Astrocyte (in vitro differentiated cells and primary cell): ENCODE results near the gene CPN2.

Experiments used
- EZH2 ChIP-seq: IDR thresholded peaks from 2 replicates; pipeline ENCODE4 v1.6.1; 2012; ENCODE audit warnings: mild to moderate bottlenecking, low read length, inconsistent platforms; ENCODE audit not compliant: insufficient read depth
- TF ChIP-seq, protein P1 (sequence below): IDR thresholded peaks from 2 replicates; pipeline ENCODE4 v1.5.1; 2011; ENCODE audit warnings: low read depth, mild to moderate bottlenecking, inconsistent platforms, low read length, moderate library complexity; ENCODE audit not compliant: insufficient read depth

DNA sequence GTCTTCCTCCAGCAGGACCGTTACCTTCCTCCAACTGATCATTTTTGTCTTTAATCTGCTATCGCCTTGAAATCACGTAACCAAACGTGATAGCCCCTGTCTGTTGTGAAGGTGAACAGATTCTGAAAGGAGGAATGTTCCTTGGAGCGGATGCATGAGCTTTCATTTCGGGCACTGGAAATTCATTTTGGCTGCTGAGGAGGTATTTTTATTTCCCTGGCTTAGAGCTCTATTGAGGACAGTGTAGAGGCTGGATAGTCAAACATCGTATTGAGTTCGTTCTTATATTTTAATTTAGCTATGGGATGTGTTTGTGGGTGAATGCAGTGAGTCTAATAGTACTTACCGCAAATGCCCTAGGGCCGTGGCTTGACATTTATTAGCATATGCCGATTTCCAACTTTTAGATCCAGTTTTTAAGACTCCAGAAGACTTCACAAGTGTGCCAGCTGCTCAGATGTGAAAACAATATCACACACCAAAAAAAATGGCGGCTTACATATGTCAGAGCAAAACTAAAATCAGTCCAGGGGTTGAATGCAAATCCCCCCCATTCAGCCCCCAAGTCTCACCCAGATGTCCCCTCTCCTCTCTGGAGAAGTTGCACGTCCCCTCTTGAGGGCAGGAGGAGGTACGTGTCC is 22.1 kb downstream of the CPN2 start:
- TF ChIP-seq, protein P1, sequence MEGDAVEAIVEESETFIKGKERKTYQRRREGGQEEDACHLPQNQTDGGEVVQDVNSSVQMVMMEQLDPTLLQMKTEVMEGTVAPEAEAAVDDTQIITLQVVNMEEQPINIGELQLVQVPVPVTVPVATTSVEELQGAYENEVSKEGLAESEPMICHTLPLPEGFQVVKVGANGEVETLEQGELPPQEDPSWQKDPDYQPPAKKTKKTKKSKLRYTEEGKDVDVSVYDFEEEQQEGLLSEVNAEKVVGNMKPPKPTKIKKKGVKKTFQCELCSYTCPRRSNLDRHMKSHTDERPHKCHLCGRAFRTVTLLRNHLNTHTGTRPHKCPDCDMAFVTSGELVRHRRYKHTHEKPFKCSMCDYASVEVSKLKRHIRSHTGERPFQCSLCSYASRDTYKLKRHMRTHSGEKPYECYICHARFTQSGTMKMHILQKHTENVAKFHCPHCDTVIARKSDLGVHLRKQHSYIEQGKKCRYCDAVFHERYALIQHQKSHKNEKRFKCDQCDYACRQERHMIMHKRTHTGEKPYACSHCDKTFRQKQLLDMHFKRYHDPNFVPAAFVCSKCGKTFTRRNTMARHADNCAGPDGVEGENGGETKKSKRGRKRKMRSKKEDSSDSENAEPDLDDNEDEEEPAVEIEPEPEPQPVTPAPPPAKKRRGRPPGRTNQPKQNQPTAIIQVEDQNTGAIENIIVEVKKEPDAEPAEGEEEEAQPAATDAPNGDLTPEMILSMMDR = no peak
- TF ChIP-seq EZH2 = no peak
